ENCODE results near the gene GORASP1.

Gene GORASP1

GRCh38 chr3:39107388-39108199 is at the start of gene GORASP1, which contains the start of gene TTC21A:
Gene GORASP1, minus strand, starts transcription at chr3:39107627. Its CDS starts 86 bp downstream, at chr3:39107541.
Gene TTC21A, plus strand, starts transcription at chr3:39107680. Its CDS starts 158 bp downstream, at chr3:39107838.
- no peak for DNase-seq

DNA sequence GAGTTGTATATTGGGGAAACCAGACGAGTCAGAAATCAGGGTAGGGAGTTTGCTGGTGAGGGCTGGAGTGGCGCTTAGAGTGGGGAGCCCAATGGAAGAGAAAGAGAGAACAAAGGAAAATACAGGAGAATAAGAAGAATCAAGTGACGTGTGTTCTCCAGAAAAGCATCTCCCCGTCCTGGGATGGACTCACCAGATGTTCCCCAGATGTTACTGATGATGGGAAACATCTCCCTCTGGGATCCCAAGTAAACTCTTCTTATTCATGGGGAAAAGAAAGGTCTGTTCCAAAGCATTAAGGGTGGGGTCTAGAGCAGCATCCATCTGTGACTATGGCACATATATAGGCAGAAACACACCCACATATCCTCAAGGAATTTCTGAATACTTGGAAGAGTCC is 49.0 kb upstream of the GORASP1 start:
- DNase-seq = no peak

- DNase-seq = no peak
Measured at GRCh38 chr3:39154280-39155021, 47.0 kb upstream of the GORASP1 start.

DNA sequence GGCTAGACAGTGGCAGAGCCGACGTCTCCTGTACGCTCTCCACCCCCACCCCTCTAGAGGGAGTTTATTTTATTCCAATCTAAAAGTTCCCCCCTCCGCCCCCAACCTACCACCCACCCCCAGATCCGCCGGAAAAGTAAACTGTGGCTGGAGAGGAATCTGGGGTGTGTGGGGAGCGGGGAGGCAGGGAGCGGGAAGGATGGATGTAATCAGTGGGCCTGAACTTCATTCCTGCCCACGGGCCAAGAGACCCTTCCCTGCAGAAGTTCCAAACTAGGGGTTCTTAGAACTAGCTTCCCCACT is 46.5 kb upstream of the GORASP1 start:
- DNase-seq = no peak

GRCh38 chr3:39150803-39151631 is 43.6 kb upstream of the GORASP1 start:
- no peak for DNase-seq

- no peak for DNase-seq
Measured at GRCh38 chr3:39150148-39150802, 42.8 kb upstream of the GORASP1 start.

DNA sequence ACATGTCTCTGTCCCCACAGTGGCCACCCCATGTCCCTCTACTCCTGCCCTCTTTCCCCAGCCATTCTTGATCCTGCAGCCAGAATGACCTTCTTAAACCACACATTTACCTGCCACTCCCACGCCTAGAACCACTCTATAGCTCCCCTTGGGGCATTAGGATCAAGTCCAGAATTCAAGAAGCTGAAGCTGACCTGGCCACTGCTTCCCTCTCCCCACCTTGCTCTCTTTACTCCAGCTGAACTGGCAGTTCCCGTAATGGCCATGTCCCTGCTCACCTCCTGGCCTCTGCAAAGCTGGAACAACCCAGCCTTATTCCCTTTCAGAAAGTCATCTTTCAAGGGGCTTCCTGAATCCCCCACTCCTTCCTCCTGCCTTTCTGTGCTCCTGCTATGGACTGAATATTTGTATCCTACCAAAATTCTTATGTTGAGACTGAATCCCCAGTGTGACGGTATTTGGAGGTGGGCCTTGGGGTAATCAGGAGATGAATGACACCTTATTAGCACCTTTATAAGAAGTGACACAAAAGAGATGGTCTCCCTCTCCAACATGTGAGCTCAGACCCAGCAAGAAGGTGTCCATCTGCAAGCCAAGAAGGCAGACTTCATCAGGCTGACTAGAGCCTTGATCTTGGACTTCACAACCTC is 42.2 kb upstream of the GORASP1 start:
- DNase-seq = no peak

- no peak for DNase-seq
Measured at GRCh38 chr3:39149059-39149455, 41.6 kb upstream of the GORASP1 start.

DNA sequence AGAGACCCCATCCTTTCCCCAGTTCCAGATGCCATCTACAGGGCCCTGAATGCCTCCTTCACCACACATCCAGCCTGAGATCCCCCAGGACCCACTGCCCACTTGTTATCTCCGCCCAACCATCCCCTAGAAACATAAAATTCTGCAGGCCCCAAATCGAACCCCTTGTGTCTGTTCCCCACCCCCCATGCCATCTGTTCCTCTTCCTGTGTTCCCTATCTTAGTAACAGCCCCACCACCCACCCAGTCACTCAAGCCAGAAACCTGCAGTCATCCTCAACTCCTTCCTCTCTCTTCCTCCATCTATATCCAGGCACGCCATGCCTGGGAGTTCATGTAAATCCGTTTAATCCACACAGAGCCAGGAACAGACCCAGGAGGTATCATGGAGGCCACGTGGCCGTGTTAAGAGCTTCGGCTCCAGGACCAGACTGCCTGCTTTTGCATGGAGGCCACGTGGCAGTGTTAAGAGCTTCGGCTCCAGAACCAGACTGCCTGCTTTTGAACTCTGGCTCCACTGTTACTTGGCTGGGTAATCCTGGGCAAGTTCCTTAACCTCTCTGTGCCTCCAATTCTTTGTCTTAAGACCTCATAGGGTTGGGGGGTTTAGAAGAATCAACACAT is 41.1 kb upstream of the GORASP1 start:
- no peak for DNase-seq

DNA sequence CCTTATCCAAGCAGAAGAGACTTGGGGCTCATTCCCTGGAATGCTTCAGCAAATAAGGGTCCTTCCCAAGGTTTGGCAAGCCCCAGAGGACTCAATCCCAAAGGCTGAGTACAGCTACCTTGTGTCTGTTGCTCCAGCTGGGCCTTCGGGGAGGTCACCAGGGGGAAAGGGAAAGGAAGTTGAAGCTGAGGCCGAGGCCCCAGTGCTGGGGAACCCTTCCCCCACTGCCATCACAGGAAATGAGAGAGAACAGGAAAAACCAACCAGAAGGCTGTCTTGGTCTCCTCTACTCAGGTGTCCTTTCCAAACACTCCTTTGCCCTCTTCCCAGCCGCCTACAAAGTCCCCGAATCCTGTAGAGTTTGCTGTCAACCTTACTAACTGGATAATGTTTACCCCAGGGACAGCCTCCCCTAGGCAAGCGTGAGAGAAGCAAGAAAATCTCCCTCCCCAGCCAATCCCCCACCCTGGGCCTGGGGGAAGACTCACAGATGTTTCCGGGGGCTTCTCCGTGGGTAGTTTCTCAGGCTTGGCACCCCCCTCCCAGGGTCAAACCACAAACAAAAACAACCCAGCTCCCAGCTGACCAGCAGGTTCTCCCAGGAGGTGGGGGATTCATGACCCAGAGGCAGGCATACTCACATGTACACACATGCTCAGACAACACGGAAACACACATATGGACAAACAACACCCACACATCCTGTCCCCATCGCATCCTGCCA is 40.4 kb upstream of the GORASP1 start:
- DNase-seq = no peak

DNA sequence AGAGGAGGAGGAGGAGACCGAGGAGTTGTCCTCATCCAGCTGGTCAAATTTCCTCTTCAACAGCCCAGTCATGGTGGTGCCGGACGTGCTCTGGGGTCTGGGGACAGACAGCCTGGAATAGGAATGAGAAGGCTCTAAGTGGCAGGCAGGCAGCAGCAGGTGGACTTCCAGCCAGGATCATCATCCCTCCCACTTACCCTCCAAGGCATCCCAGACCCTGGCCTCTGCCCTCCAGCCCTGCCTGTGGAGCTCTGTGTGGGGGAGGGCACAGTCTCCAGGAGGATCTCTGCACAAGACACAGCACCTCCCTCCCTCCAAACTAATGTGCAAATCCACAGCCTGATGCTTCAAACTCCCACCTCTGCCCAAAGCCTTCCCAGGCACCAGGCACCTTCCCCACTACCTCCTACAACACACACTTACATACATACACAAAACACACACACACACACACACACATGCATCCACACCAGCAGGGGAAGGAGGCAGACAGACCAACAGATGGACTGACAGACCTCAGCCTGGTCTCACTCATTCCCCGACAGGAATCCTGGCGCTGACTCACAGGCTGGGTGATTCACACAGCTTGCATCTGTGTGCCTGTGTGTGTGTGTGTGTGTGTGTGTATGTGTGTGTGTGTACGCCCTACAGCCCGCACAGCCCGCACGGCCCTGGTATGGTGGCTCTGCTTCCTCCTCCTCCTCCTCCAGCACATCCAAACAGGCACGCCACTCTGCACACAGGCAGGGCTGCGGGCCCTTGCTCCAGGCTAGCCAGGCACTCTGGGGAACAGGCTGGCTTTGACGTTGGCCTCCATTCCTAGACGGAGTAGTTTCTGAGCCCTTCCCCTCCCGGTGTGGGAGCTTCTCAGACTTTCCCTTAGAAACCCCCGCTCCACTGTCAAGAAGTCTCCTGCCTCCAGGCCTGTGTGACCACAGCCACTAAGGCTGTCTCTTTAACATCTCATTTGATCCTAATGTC is 39.5 kb upstream of the GORASP1 start:
- DNase-seq = no peak

- DNase-seq = no peak
Measured at GRCh38 chr3:39146083-39146501, 38.7 kb upstream of the GORASP1 start.

DNA sequence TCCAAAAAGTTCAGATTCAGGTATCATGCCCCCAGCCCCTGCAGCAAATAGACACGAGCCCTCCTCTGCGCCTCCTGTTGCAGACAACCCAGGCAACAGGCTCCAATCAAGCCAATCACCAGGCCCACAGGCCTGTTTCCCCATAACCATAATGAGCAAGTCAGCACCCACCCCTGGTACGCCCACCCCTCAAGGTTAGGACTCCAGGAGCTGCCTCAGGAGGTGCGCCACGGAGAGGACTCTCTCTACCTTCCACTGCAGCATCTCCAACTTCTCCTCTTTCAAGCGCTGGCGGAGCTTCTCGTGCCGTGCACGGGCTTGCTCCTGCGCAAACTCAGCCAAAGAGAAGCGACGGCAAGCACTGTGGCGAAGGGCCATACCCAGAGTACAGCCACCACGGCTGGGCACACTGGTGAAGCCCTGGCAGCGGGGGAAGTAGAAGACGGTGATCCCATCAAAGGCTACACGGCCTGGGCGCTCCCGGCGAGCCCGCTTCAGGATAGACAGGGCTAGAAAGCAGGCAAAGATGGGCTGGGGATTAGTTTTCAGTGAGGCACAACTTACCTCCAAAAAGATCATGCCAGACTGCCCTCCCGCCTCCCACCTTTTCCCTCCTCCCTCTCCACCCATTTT is 37.4 kb upstream of the GORASP1 start:
- DNase-seq = no peak

- DNase-seq = no peak
Measured at GRCh38 chr3:39144095-39144747, 36.8 kb upstream of the GORASP1 start.

DNA sequence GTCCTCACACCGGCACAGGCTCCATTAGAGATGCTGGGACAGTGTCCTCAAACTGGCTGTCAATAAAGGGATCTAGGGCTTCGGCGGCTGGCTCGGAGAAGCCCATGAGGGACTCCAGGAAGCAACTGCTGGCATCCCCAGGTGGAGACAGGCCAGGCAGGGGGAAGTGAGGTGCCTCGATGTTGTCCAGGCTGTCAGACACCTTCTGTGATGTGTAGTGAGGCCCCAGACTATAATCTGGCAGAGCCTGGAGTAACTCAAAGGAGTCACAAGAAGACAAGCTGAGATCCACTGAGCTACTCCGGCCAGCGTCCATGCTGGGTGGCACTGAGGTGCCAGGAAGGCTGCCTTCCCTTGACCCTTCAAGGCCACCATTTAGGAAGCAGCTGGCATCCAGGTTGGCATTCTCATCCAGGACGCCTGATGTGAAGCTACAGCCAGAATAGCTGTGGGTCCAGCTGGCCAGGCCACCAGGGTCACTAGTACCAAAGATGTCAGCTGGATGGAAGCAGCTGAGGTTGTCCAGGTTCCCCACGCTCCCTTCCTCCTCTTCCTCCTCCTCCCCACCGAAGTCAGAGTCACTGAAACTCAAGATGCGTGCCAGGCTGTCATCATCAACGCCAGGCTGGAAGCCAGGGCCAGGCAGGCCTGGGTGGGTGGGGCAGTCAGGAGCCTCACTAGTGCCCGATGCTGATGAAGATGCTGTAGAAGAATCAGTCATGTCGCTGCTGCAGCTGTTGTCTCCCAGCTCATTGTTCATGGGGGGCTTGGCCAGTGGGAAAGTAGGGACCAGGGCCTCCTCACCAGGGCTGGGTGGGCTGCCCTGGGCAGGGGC is 35.8 kb upstream of the GORASP1 start:
- no peak for DNase-seq

GRCh38 chr3:39142067-39142466 is 34.6 kb upstream of the GORASP1 start:
- peak; percentile 66 for DNase-seq

- DNase-seq = no peak
Measured at GRCh38 chr3:39141171-39141995, 34.0 kb upstream of the GORASP1 start.
